GM23338 (cell line): ENCODE measurements around the gene ERCC3. TPM values are rescaled to one million over a fixed set of nuclear protein-coding genes. Genes with fewer than 3 reads are reported as not detected.

Experiments used
- ATAC-seq: fragments of 200-7000 bp; cut with Tn5 transposase; 3 replicates; pipeline ENCODE4 v1.9.1; 2020
- DNase-seq: peaks from one replicate; pipeline ENCODE4 v3.0.0-alpha.2; 2015; ENCODE audit warnings: low spot score
- H2AFZ ChIP-seq: fragments of 200-600 bp; sonication (generic); 2 replicates; pipeline ENCODE4 v1.8.0; 2016; ENCODE audit warnings: antibody characterized with exemption, mild to moderate bottlenecking, moderate library complexity
- H3F3A ChIP-seq: fragments of 200-600 bp; sonication (generic); replicated peaks from 2 replicates; pipeline ENCODE4 v1.8.0; 2017; ENCODE audit warnings: antibody characterized with exemption, mixed run types, low read depth
- H3K27ac ChIP-seq: fragments of 200-600 bp; sonication (generic); 2 replicates; pipeline ENCODE4 v1.6.1; 2016; ENCODE audit warnings: low read depth
- H3K27me3 ChIP-seq: fragments of 200-600 bp; sonication (generic); 2 replicates; pipeline ENCODE4 v1.8.0; 2016; ENCODE audit warnings: mild to moderate bottlenecking, mixed run types, moderate library complexity; ENCODE audit not compliant: insufficient read depth
- H3K36me3 ChIP-seq: fragments of 200-600 bp; sonication (generic); 2 replicates; pipeline ENCODE4 v1.8.0; 2016; ENCODE audit warnings: mild to moderate bottlenecking; ENCODE audit not compliant: insufficient read depth
- H3K4me1 ChIP-seq: fragments of 200-600 bp; sonication (generic); 2 replicates; pipeline ENCODE4 v1.8.0; 2016; ENCODE audit warnings: mild to moderate bottlenecking, moderate library complexity; ENCODE audit not compliant: insufficient read depth
- H3K4me2 ChIP-seq: fragments of 200-600 bp; sonication (generic); 2 replicates; pipeline ENCODE4 v1.7.1; 2017; ENCODE audit warnings: mixed run types
- H3K4me3 ChIP-seq: fragments of 200-600 bp; sonication (generic); 2 replicates; pipeline ENCODE4 v1.6.1; 2016; ENCODE audit warnings: mixed run types
- H3K79me2 ChIP-seq: fragments of 200-600 bp; sonication (generic); replicated peaks from 2 replicates; pipeline ENCODE4 v1.8.0; 2017; ENCODE audit warnings: mild to moderate bottlenecking; ENCODE audit not compliant: insufficient read depth
- H3K9me2 ChIP-seq: fragments of 200-600 bp; sonication (generic); 2 replicates; pipeline ENCODE4 v1.8.0; 2017; ENCODE audit not compliant: insufficient read depth
- H4K20me1 ChIP-seq: fragments of 200-600 bp; sonication (generic); replicated peaks from 2 replicates; pipeline ENCODE4 v1.8.0; 2017; ENCODE audit warnings: mild to moderate bottlenecking; ENCODE audit not compliant: insufficient read depth
- H3K27ac Mint-ChIP-seq: 2 replicates; pipeline ENCODE4 v1.8.0; 2020; ENCODE audit warnings: inconsistent platforms, mild to moderate bottlenecking, moderate library complexity, mixed read lengths
- H3K27me3 Mint-ChIP-seq: 3 replicates; pipeline ENCODE4 v1.8.0; 2022; ENCODE audit warnings: low read depth, mild to moderate bottlenecking, moderate library complexity, mixed read lengths, inconsistent platforms; ENCODE audit not compliant: insufficient read depth, poor library complexity
- H3K36me3 Mint-ChIP-seq: 3 replicates; pipeline ENCODE4 v1.8.0; 2021; ENCODE audit warnings: low read depth, mild to moderate bottlenecking, inconsistent platforms, moderate library complexity, mixed read lengths
- H3K4me1 Mint-ChIP-seq: 3 replicates; pipeline ENCODE4 v1.8.0; 2020; ENCODE audit warnings: mild to moderate bottlenecking, inconsistent platforms, mixed read lengths
- H3K4me3 Mint-ChIP-seq: 3 replicates; pipeline ENCODE4 v1.8.0; 2021; ENCODE audit warnings: moderate library complexity, mild to moderate bottlenecking, inconsistent platforms, mixed read lengths
- H3K9me3 Mint-ChIP-seq: 3 replicates; pipeline ENCODE4 v1.8.0; 2020; ENCODE audit warnings: moderate library complexity, mild to moderate bottlenecking, inconsistent platforms, mixed read lengths
- CREB1 ChIP-seq: fragments of 250-450 bp; sonication (Bioruptor Pico); IDR thresholded peaks from 2 replicates; pipeline ENCODE4 v1.5.0; 2020; ENCODE audit warnings: low read depth, mild to moderate bottlenecking, moderate library complexity
- EZH2 ChIP-seq: fragments of 200-600 bp; sonication (generic); IDR thresholded peaks from one replicate; pipeline ENCODE4 v1.8.0; 2017; ENCODE audit warnings: antibody characterized with exemption, mild to moderate bottlenecking, low read depth; ENCODE audit not compliant: unreplicated experiment
- EZH2phosphoT487 ChIP-seq: fragments of 200-600 bp; sonication (generic); IDR thresholded peaks from one replicate; pipeline ENCODE4 v1.8.1; 2018; ENCODE audit warnings: antibody characterized with exemption; ENCODE audit not compliant: unreplicated experiment
- JUNB ChIP-seq: IDR thresholded peaks from one replicate; pipeline ENCODE4 v1.6.1; 2016; ENCODE audit warnings: antibody characterized with exemption; ENCODE audit not compliant: unreplicated experiment
- NANOG ChIP-seq: IDR thresholded peaks from 2 replicates; pipeline ENCODE4 v1.6.1; 2016; ENCODE audit warnings: antibody characterized with exemption, borderline replicate concordance
- POLR2AphosphoS5 ChIP-seq: IDR thresholded peaks from 2 replicates; pipeline ENCODE4 v1.6.1; 2016; ENCODE audit warnings: antibody characterized with exemption, low read depth
- STAT1 ChIP-seq: IDR thresholded peaks from one replicate; pipeline ENCODE4 v1.6.1; 2016; ENCODE audit warnings: antibody characterized with exemption; ENCODE audit not compliant: unreplicated experiment
- ZNF114 ChIP-seq: fragments of 250-450 bp; sonication (Bioruptor Pico); IDR thresholded peaks from 2 replicates; pipeline ENCODE4 v1.5.0; 2020; ENCODE audit warnings: mild to moderate bottlenecking, moderate library complexity
- ZNF331 ChIP-seq: fragments of 250-450 bp; sonication (Bioruptor Pico); IDR thresholded peaks from 2 replicates; pipeline ENCODE4 v1.5.0; 2020; ENCODE audit warnings: low read depth, mild to moderate bottlenecking, moderate library complexity
- polyA plus RNA-seq: library from polyadenylated mRNA; unstranded; fragments of >200 nt; fragmentation: Nextera tagmentation; extraction: Ambion mirVana; gene quantifications from 2 replicates; pipeline ENCODE4 v1.2.1, GENCODE V29; 2016
- total RNA-seq: library from RNA; depleted of rRNA; stranded (reverse); fragments of >200 nt; shearing (Covaris generic); gene quantifications from 2 replicates; pipeline ENCODE4 v1.2.3, GENCODE V29; 2014
- TF ChIP-seq, protein P1 (sequence below), 2 experiments: fragments of 200-600 bp in 1 of 2; sonication (generic) in 1 of 2; conservative IDR thresholded peaks; 2 replicates each; pipeline versions ENCODE4 v1.5.1 to v1.6.1; 2016 to 2017; ENCODE audit warnings: antibody characterized with exemption in 2 of 2, low read depth in 2 of 2, mild to moderate bottlenecking in 2 of 2, moderate library complexity in 1 of 2
- TF ChIP-seq, protein P2 (sequence below): fragments of 250-450 bp; sonication (Bioruptor Pico); IDR thresholded peaks from 2 replicates; pipeline ENCODE4 v1.5.0; 2020; ENCODE audit warnings: mild to moderate bottlenecking, moderate library complexity
- TF ChIP-seq, protein P3 (sequence below): IDR thresholded peaks from one replicate; pipeline ENCODE4 v1.6.1; 2018; ENCODE audit warnings: antibody characterized with exemption; ENCODE audit not compliant: unreplicated experiment
- TF ChIP-seq, protein P4 (sequence below): IDR thresholded peaks from 2 replicates; pipeline ENCODE4 v1.6.1; 2016; ENCODE audit warnings: antibody characterized with exemption

The ERCC3 gene
- total and polyA plus RNA-seq, 2 experiments from 2014 or later, result 35.1 to 62.7 TPM

DNA sequence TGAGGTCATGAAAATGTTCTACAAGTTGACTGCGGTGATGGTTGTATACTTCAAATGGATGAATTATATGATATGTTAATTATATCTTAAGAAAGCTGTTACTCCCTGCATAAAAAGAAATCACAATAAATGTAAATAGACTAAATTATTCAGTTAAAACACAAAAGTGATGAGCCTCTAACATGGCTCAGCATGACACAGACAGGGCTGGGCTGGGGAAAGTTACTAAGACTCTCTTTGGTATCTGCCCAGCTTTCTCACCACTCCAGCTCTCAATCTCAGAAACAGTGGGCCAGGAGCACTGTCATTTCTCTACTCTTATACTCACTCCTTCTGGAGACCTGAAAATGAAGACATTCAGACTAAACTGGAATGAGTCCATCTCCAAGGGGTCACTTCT, 77.4 kb downstream of the ERCC3 start (continued):
- TF ChIP-seq CREB1 (CRISPR knock-in tag), result no peak
- no peak for TF ChIP-seq EZH2phosphoT487

DNA sequence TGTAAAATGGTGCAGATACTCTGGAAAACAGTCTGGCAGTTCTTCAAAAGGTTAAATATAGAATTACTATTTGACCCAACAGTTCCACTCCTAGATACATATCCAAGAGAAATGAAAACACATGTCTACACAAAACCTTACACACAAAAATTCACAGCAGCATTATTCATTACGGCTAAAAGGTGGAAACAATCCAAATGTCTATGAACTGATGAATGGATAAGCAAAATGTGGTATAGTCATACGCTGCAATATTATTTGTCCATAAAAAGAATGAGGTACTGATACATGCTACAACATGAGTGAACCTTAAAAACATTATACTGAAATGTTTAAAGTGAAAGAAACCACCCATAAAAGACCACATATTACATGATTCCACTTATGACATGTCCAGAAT, 77.8 kb downstream of the ERCC3 start:
- Mint-ChIP-seq H3K36me3 (peaks cover 4% of the 10 kb centered on the region; the same call in 1 of the 3 replicates), H3K4me3 (no peak overlapping the region)

More for the DNA sequence above, 77.8 kb downstream of the ERCC3 start:
- Mint-ChIP-seq H3K27ac (no peak overlapping the region), H3K4me1 (peaks cover 10% of the 10 kb centered on the region), H3K27me3 (peaks cover 32% of the 10 kb centered on the region), H3K9me3 (peaks cover 4% of the 10 kb centered on the region; the same call in 1 of the 3 replicates)
- H3K27me3 ChIP-seq, result peaks cover 65% of the 10 kb centered on the region
- H3K9me2 ChIP-seq, result no peaks in the 10 kb centered on the region
- TF ChIP-seq EZH2phosphoT487, result no peak
- no peak for TF ChIP-seq ZNF331 (CRISPR knock-in tag)
- TF ChIP-seq, protein P1, sequence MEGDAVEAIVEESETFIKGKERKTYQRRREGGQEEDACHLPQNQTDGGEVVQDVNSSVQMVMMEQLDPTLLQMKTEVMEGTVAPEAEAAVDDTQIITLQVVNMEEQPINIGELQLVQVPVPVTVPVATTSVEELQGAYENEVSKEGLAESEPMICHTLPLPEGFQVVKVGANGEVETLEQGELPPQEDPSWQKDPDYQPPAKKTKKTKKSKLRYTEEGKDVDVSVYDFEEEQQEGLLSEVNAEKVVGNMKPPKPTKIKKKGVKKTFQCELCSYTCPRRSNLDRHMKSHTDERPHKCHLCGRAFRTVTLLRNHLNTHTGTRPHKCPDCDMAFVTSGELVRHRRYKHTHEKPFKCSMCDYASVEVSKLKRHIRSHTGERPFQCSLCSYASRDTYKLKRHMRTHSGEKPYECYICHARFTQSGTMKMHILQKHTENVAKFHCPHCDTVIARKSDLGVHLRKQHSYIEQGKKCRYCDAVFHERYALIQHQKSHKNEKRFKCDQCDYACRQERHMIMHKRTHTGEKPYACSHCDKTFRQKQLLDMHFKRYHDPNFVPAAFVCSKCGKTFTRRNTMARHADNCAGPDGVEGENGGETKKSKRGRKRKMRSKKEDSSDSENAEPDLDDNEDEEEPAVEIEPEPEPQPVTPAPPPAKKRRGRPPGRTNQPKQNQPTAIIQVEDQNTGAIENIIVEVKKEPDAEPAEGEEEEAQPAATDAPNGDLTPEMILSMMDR (conservative IDR thresholded peaks at IDR 0.05; ENCODE audit: low read depth in 2 of 2), result no peak
- TF ChIP-seq EZH2, result no peak
- no peak for TF ChIP-seq JUNB
- TF ChIP-seq, protein P2, sequence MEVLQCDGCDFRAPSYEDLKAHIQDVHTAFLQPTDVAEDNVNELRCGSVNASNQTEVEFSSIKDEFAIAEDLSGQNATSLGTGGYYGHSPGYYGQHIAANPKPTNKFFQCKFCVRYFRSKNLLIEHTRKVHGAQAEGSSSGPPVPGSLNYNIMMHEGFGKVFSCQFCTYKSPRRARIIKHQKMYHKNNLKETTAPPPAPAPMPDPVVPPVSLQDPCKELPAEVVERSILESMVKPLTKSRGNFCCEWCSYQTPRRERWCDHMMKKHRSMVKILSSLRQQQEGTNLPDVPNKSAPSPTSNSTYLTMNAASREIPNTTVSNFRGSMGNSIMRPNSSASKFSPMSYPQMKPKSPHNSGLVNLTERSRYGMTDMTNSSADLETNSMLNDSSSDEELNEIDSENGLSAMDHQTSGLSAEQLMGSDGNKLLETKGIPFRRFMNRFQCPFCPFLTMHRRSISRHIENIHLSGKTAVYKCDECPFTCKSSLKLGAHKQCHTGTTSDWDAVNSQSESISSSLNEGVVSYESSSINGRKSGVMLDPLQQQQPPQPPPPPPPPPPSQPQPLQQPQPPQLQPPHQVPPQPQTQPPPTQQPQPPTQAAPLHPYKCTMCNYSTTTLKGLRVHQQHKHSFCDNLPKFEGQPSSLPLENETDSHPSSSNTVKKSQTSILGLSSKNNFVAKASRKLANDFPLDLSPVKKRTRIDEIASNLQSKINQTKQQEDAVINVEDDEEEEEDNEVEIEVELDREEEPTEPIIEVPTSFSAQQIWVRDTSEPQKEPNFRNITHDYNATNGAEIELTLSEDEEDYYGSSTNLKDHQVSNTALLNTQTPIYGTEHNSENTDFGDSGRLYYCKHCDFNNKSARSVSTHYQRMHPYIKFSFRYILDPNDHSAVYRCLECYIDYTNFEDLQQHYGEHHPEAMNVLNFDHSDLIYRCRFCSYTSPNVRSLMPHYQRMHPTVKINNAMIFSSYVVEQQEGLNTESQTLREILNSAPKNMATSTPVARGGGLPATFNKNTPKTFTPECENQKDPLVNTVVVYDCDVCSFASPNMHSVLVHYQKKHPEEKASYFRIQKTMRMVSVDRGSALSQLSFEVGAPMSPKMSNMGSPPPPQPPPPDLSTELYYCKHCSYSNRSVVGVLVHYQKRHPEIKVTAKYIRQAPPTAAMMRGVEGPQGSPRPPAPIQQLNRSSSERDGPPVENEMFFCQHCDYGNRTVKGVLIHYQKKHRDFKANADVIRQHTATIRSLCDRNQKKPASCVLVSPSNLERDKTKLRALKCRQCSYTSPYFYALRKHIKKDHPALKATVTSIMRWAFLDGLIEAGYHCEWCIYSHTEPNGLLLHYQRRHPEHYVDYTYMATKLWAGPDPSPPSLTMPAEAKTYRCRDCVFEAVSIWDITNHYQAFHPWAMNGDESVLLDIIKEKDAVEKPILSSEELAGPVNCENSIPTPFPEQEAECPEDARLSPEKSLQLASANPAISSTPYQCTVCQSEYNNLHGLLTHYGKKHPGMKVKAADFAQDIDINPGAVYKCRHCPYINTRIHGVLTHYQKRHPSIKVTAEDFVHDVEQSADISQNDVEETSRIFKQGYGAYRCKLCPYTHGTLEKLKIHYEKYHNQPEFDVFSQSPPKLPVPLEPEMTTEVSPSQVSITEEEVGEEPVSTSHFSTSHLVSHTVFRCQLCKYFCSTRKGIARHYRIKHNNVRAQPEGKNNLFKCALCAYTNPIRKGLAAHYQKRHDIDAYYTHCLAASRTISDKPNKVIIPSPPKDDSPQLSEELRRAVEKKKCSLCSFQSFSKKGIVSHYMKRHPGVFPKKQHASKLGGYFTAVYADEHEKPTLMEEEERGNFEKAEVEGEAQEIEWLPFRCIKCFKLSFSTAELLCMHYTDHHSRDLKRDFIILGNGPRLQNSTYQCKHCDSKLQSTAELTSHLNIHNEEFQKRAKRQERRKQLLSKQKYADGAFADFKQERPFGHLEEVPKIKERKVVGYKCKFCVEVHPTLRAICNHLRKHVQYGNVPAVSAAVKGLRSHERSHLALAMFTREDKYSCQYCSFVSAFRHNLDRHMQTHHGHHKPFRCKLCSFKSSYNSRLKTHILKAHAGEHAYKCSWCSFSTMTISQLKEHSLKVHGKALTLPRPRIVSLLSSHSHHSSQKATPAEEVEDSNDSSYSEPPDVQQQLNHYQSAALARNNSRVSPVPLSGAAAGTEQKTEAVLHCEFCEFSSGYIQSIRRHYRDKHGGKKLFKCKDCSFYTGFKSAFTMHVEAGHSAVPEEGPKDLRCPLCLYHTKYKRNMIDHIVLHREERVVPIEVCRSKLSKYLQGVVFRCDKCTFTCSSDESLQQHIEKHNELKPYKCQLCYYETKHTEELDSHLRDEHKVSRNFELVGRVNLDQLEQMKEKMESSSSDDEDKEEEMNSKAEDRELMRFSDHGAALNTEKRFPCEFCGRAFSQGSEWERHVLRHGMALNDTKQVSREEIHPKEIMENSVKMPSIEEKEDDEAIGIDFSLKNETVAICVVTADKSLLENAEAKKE (CRISPR knock-in tag), result no peak
- TF ChIP-seq NANOG, result no peak
- TF ChIP-seq STAT1, result no peak
- TF ChIP-seq POLR2AphosphoS5, result no peak
- no peak for TF ChIP-seq ZNF114 (CRISPR knock-in tag)
- TF ChIP-seq, protein P3, sequence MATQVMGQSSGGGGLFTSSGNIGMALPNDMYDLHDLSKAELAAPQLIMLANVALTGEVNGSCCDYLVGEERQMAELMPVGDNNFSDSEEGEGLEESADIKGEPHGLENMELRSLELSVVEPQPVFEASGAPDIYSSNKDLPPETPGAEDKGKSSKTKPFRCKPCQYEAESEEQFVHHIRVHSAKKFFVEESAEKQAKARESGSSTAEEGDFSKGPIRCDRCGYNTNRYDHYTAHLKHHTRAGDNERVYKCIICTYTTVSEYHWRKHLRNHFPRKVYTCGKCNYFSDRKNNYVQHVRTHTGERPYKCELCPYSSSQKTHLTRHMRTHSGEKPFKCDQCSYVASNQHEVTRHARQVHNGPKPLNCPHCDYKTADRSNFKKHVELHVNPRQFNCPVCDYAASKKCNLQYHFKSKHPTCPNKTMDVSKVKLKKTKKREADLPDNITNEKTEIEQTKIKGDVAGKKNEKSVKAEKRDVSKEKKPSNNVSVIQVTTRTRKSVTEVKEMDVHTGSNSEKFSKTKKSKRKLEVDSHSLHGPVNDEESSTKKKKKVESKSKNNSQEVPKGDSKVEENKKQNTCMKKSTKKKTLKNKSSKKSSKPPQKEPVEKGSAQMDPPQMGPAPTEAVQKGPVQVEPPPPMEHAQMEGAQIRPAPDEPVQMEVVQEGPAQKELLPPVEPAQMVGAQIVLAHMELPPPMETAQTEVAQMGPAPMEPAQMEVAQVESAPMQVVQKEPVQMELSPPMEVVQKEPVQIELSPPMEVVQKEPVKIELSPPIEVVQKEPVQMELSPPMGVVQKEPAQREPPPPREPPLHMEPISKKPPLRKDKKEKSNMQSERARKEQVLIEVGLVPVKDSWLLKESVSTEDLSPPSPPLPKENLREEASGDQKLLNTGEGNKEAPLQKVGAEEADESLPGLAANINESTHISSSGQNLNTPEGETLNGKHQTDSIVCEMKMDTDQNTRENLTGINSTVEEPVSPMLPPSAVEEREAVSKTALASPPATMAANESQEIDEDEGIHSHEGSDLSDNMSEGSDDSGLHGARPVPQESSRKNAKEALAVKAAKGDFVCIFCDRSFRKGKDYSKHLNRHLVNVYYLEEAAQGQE, result no peak
- TF ChIP-seq CREB1 (CRISPR knock-in tag), result no peak
- TF ChIP-seq, protein P4, sequence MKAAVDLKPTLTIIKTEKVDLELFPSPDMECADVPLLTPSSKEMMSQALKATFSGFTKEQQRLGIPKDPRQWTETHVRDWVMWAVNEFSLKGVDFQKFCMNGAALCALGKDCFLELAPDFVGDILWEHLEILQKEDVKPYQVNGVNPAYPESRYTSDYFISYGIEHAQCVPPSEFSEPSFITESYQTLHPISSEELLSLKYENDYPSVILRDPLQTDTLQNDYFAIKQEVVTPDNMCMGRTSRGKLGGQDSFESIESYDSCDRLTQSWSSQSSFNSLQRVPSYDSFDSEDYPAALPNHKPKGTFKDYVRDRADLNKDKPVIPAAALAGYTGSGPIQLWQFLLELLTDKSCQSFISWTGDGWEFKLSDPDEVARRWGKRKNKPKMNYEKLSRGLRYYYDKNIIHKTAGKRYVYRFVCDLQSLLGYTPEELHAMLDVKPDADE, result no peak
- H2AFZ ChIP-seq, result no peak overlapping the region
- H3K79me2 ChIP-seq, result no peaks in the 10 kb centered on the region; the same call in 1 of the 2 replicates
- H3K4me2 ChIP-seq, result no peak overlapping the region
- peaks cover 6% of the 10 kb centered on the region; the same call in 1 of the 2 replicates for H3F3A ChIP-seq
- H3K4me3 ChIP-seq, result no peak overlapping the region
- ATAC-seq (no peak), DNase-seq (no peak)
- H3K4me1 ChIP-seq, result peaks cover 11% of the 10 kb centered on the region
- H3K36me3 ChIP-seq, result no peaks in the 10 kb centered on the region
- no peaks in the 10 kb centered on the region; the same call in 1 of the 2 replicates for H4K20me1 ChIP-seq
- no peak overlapping the region for H3K27ac ChIP-seq
